ENCODE results near the gene ABCG8.

ABCG8 gene

GRCh38 chr2:43838560-43839267, at the start of gene ABCG8, which contains the start of gene ABCG5:
TSS of gene ABCG8 (plus strand) at chr2:43838971. CDS start at chr2:43839054, 83 bp downstream.
TSS of gene ABCG5 (minus strand) at chr2:43838839. CDS start at chr2:43838679, 160 bp downstream.
- DNase-seq (ENCODE audit: low spot score) = no peak

DNA sequence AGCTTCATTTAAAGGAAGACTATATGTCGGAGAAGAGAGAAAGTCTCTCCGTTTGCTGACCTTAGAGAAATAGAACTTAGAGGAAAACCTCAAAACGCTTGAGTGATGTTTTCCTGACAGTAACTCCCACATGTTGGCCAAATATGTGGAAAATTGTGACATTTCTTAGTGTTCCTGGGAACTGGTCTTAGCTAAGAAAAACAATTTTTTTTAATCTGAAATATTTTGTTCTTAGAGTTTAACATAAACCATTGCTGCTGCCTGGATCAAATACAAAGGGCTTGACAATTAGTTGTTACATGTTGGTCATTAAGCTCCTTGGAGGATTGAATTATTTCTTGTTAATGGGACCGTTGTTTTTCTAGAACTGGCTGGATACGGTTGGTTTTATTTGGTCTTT, 48.6 kb upstream of the ABCG8 start:
- no peak for DNase-seq (ENCODE audit: low spot score)

DNA sequence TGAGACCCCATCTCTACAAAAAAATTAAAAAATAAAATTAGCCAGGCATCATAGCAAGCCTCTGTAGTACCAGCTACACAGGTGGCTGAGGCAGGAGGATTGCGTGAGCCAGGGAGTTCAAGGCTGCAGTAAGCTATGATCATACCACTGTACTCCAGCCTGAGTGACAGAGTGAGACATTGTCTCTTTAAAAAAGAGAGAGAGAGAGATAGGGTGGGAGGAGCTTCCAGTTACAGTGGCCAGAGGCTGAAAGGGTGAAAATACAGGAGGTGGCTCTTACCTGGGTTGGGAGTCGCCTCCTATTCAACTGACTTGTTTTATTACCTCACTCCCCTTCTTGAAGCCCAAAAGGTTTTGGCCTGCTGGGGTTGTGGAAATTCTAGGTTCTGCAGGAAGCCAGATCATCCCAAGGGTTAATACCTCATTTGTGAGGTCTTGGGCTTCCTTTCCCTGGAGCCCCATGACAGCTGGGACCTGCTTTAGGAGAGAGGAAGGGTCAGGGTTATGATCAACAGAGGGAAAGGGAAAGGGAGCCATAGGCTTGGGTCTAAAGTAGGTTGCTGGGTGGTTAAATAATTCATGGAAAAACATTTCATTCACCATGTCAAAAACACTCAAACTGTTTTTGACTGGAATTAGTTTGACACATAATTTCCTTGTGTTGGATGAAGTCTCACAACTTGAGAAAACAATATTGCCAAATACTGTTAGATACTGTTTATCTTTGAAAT, 47.6 kb upstream of the ABCG8 start:
- no peak for DNase-seq (ENCODE audit: low spot score)

- DNase-seq (ENCODE audit: low spot score) = no peak
Observed at GRCh38 chr2:43792653-43793052, 46.1 kb upstream of the ABCG8 start.

- no peak for DNase-seq (ENCODE audit: low spot score)
Observed at GRCh38 chr2:43794956-43795355, 43.8 kb upstream of the ABCG8 start.

- no peak for DNase-seq (ENCODE audit: low spot score)
Observed at GRCh38 chr2:43796206-43796605, 42.6 kb upstream of the ABCG8 start.

- DNase-seq (ENCODE audit: low spot score) = no peak
Observed at GRCh38 chr2:43798300-43798699, 40.5 kb upstream of the ABCG8 start.

DNA sequence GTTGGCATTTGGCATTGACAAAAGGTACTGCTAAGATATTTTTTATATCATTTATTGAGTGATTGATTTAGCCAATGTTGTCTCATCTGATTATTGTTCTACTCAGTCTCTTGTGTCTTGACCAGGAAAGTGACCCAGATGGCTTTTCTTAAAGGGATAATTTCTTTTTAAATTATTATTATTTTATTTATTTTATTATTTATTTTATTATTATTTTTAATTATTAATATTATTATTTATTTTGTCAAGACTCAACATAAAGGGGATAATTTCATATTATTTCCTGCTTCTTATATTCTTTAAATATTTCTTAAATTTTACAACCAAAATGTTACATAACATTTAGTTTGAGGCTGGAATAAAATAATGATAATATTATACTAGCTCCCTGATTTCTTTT, 37.9 kb upstream of the ABCG8 start:
- DNase-seq (ENCODE audit: low spot score) = no peak

- DNase-seq (ENCODE audit: low spot score) = no peak
Observed at GRCh38 chr2:43802135-43802534, 36.6 kb upstream of the ABCG8 start.

DNA sequence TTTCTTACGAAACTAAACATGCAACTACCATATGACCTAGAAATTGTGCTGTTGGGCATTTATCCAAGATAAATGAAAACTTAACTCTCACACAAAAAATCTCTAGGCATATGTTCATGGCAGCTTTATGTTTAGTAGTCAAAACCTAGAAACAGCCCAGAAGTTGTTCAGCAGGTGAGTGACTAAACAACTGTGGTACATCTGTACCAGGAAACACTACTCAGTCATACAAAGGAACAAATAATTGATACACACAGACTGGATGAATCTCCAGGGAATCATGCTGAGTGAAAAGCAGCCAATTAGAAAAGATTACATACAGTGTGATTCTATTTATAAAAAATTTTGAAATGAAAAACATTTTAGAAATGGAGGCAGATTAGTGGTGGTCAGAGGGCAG, 35.7 kb upstream of the ABCG8 start:
- DNase-seq (ENCODE audit: low spot score) = no peak

DNA sequence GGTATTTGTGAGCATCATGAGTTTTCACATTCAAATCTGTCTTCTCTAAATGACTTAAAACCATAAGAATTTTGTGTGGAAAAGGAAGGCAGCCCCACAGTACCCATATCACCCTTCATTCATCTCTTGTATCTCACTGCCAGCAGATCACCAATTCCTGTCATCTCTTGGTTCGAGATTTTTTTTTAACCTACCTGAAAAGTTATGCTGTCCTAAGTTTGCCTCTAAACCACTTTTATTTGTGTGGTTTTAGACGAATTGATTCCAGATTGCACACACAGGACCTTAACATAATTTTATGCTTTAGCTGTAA, 32.1 kb upstream of the ABCG8 start:
- no peak for DNase-seq (ENCODE audit: low spot score)

GRCh38 chr2:43810452-43810851, 28.3 kb upstream of the ABCG8 start:
- peak; percentile 2 for DNase-seq (ENCODE audit: low spot score)

- no peak for DNase-seq (ENCODE audit: low spot score)
Observed at GRCh38 chr2:43810888-43811287, 27.9 kb upstream of the ABCG8 start.

DNA sequence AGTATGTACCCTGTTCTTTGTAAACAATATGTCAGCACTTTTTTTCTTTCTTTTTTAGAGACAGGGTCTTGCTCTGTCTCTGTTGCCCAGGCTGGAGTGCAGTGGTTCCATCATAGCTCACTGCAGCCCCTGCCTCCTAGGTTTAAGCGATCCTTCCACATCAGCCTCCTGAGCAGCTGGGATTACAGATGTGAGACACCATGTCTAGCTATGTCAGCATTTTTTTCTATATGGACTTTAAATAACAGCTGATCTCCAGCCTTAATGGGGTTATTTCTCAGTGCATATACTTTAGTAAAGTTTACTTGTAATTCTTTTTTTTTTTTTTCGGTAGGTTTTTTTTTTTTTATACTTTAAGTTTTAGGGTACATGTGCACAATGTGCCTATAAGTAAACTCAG, 26.8 kb upstream of the ABCG8 start:
- DNase-seq (ENCODE audit: low spot score) = no peak

GRCh38 chr2:43812947-43813346, 25.8 kb upstream of the ABCG8 start:
- no peak for DNase-seq (ENCODE audit: low spot score)

DNA sequence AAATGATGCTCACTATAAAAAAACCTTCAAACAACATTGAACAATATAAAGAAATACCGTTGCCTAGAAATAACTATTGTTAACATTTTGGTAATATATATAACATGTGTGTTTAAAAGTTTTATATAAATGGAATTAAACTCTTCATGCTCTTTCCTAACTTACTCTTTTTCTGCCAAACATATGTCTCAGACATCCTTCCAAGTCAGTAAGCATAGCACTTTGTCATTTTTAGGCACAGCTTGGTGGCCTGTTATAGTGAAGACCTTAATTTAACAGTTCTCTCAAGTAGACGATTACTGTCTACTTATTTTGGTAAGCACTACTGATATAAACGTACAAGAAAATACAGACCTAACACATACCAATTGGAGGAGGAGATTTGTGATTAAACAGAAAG, 24.1 kb upstream of the ABCG8 start:
- no peak for DNase-seq (ENCODE audit: low spot score)

- no peak for DNase-seq (ENCODE audit: low spot score)
Observed at GRCh38 chr2:43818761-43819160, 20.0 kb upstream of the ABCG8 start.

DNA sequence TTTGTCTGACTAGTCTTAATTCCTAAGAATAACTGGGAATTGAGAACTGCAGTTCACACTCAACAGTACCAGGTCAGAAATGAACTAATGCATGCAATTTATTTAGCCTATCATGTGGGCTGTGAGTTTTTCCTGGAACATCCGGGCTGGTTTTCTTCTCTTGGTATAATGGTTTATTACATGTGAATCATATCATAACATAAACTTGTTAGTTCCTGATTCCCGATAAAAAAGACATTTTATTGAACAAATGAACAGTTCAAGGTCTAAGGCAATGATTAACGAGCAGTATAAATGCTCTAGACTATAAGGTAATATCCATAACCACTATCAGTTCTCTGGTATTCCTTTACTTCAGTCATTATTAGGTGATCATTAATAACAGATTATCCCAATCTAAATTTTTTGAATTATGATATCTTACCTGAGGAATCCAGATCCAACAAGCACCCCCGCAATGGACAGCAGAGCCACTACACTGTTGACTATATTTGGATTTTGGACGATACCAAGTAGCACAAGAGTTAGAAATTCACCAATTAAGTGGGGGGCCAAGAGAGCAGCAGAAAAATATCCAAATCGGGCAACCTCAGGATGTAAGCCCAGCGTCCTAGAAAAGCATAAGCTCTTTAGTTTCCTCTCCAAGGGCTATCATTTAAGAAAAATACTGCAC, 19.1 kb upstream of the ABCG8 start:
- no peak for DNase-seq (ENCODE audit: low spot score)

GRCh38 chr2:43822839-43823238, 15.9 kb upstream of the ABCG8 start:
- DNase-seq (ENCODE audit: low spot score) = no peak

GRCh38 chr2:43823751-43824150, 15.0 kb upstream of the ABCG8 start:
- no peak for DNase-seq (ENCODE audit: low spot score)

GRCh38 chr2:43824512-43824911, 14.3 kb upstream of the ABCG8 start:
- no peak for DNase-seq (ENCODE audit: low spot score)

GRCh38 chr2:43824951-43825493, 13.7 kb upstream of the ABCG8 start:
- DNase-seq (ENCODE audit: low spot score) = no peak

- DNase-seq (ENCODE audit: low spot score) = no peak
Observed at GRCh38 chr2:43825841-43826240, 12.9 kb upstream of the ABCG8 start.

Data from Ammon's horn (tissue), 1 donor.